ENCODE measurements around the gene TMEM63A.
"Not testable (repeated sequence)": the region's sequence is repeated elsewhere in the genome, so short reads cannot be mapped to it uniquely, and the experiment has no call there.

The TMEM63A gene

DNA sequence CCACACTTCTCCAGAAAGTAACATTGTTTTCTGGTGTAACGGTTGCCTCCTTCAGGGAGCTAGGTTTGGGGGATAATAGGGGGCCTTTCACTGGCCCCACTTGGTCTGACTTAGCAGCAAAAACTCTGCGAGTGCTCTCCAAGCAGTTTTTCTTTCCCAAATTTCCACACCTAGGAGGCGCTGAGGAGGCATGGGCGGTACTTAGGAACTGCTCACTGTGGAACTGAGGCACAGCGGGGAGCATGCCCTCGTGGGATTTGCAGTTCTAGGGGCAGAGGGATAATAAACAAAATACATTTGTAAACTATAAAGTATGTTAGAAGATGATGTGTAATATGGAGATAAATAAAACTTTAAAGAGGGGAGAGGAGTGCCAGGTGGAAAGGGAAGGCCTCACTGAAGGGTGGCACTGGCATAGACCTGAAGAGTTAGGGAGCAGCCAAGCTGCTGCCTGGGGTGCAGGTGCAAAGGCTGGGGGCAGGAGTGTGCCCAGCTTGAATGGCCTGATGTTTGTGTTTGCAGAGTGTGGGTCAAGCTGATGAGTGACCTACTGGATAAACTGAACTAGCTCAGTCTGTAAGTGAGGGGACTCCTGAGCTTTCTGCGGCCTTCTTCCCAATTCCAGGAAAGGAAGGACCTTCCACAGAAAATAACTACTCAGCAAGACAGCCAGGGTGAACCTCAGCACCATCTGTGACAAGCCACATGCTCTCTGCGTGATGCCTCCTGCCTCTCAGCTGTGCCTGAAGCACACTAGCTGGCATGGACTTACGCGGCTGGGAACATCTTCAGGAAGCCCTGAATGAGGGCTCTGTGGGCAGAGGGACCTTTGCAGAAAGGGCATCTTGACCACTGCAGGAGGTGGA lies 70.3 kb downstream of the TMEM63A start:
- H3K4me3 ChIP-seq (ENCODE audit: low read length): peak overlapping the region; percentile 93
- no peaks in the 10 kb centered on the region for H3K27me3 ChIP-seq (replicated peaks; ENCODE audit: control insufficient read depth, insufficient read depth, low read length)
- H3K36me3 ChIP-seq (ENCODE audit: control insufficient read depth, insufficient read depth, low read length, severe bottlenecking): peaks cover 9% of the 10 kb centered on the region
- no peaks in the 10 kb centered on the region for H3K9me3 ChIP-seq (ENCODE audit: control insufficient read depth, low read length)
- H3K9ac ChIP-seq (ENCODE audit: low read length): peak overlapping the region; percentile 92
- H3K4me1 ChIP-seq (ENCODE audit: control insufficient read depth, insufficient read depth, low read length): peaks cover 58% of the 10 kb centered on the region
- peak; percentile 20 for DNase-seq (ENCODE audit: low read depth)

DNA sequence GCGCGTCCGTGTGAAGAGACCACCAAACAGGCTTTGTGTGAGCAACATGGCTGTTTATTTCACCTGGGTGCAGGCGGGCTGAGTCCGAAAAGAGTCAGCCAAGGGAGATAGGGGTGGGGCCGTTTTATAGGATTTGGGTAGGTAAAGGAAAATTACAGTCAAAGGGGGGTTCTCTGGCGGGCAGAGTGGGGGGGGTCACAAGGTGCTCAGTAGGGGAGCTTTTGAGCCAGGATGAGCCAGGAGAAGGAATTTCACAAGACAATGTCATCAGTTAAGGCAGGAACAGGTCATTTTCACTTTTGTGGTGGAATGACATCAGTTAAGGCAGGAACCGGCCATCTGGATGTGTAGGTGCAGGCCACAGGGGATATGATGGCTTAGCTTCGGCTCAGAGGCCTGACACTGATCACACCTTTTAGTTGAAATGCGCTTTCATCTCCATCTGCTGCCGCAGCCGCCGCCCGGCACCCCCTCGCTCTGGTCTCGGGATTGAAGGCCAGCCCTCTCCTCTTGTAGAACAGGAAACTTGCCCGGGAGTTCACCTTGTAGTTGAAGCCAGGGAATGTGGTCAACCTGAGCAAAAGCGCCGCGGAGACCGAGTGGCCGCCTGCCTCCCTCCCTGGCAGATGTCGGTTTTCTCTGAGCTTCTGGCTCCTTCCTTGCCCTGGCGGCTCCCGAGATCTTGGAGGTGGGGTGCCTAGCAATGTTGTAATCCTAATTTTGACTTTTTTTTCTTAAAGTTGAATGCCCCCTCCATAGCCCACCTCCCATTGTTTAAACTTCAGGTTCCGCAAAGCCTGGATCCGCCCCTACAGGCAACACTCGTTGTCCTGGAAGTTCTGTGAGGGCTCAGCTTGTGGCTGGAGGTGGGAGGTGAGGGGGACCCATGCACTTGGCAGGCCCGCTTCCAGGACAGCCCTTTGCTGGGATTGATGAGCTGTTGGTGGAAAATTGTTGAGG lies 71.3 kb downstream of the TMEM63A start:
- not testable (repeated sequence) for H3K9me3 ChIP-seq (ENCODE audit: control insufficient read depth, low read length); H3K27me3 ChIP-seq (replicated peaks; ENCODE audit: control insufficient read depth, insufficient read depth, low read length); H3K36me3 ChIP-seq (ENCODE audit: control insufficient read depth, insufficient read depth, low read length, severe bottlenecking)
- Histone ChIP-seq H3K9ac (ENCODE audit: low read length) (peak overlapping the region; percentile 92), H3K4me1 (ENCODE audit: control insufficient read depth, insufficient read depth, low read length) (peaks cover 48% of the 10 kb centered on the region), H3K4me3 (ENCODE audit: low read length) (peak overlapping the region; percentile 93)
- peak; percentile 24 for DNase-seq (ENCODE audit: low read depth)

DNA sequence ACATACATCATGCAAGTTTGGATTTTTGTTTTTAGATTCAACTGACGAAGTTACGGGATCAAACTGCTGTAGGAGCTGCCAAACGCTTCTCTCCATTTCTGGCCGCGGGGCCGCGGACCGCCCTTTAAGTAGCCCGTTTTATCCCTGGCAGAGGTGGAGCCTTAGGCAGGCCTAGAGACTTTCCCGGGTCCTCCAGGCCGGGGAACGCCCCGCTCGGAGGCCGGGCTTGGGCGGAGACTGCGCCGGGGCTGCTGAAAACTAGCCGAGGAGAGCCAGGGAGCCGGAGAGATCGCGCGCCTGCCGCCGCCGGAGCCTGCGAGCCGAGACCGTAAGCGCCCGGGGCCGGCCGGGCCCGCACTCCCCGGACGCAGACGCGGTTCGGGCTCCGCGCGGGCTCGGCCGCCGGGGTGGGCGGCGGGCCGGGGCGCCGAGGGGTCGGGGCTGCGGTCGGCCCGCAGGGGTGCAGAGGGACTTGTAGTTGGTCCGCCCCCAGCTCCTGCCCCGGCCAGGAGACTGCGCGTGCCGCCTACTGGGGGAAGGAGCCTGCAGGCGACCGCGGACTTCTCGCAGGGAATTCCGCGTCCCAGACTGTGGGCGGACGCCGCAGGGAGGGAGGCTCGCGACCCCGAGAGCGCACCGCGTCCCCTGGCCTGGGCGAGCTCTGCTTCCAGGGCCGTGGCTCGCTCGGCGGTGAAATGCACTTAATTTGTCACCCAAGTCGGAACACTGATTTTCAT lies 72.2 kb downstream of the TMEM63A start, which contains the start of gene EPHX1:
Gene EPHX1 (plus strand): TSS at position 283 of the 737 bp plus-strand sequence. CDS start 18,606 bp downstream, outside the sequence.
- Histone ChIP-seq H3K4me3 (ENCODE audit: low read length) (peak within 1 kb of the TSS; percentile 93), H3K9ac (ENCODE audit: low read length) (peak within 1 kb of the TSS; percentile 92), H3K27me3 (replicated peaks; ENCODE audit: control insufficient read depth, insufficient read depth, low read length) (no peaks in the 10 kb centered on the region), H3K36me3 (ENCODE audit: control insufficient read depth, insufficient read depth, low read length, severe bottlenecking) (peaks cover 5% of the 10 kb centered on the region), H3K4me1 (ENCODE audit: control insufficient read depth, insufficient read depth, low read length) (peaks cover 41% of the 10 kb centered on the region), H3K9me3 (ENCODE audit: control insufficient read depth, low read length) (no peaks in the 10 kb centered on the region)
- peak; percentile 95 for DNase-seq (ENCODE audit: low read depth)

DNA sequence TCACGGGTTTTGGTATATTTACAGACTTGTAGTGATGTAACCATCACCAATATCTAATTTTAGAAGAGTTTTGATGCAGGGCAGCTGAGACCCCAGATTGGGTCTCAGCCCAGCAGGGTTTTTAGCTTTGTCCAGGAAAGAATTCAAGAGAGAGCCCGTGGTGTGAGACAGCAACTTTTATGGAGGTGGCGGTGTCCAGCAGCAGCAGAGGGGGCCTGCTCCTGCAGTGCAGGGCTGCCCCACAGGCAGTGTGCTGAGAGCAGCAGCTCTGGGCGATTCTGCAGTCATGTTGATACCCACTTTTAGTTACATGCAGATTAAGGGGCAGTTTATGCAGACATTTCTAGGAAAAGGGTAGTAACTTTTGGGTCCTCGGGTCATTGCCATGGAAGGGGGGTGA lies 74.0 kb downstream of the TMEM63A start:
- Histone ChIP-seq H3K4me3 (ENCODE audit: low read length) (no peak overlapping the region), H3K4me1 (ENCODE audit: control insufficient read depth, insufficient read depth, low read length) (peaks cover 24% of the 10 kb centered on the region), H3K27me3 (replicated peaks; ENCODE audit: control insufficient read depth, insufficient read depth, low read length) (no peaks in the 10 kb centered on the region), H3K36me3 (ENCODE audit: control insufficient read depth, insufficient read depth, low read length, severe bottlenecking) (peaks cover 5% of the 10 kb centered on the region), H3K9ac (ENCODE audit: low read length) (no peak overlapping the region), H3K9me3 (ENCODE audit: control insufficient read depth, low read length) (no peaks in the 10 kb centered on the region)
- DNase-seq (ENCODE audit: low read depth): no peak

DNA sequence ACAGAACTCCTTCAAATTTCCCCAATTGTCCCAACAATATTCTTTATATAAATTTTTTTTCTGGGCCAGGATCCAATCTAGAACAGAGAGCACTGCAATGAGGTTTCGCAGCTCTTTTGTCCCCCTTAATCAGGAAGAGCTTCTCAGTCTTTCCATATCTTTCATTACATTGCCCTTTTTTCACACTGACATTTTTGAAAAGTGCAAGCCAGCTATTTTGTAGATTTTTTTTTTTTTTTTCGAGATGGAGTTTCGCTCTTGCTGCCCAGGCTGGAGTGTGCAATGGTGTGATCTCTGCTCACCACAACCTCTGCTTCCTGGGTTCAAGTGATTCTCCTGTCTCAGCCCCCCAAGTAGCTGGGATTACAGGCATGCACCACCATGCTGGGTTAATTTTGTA lies 75.4 kb downstream of the TMEM63A start:
- not testable (repeated sequence) for H3K4me1 ChIP-seq (ENCODE audit: control insufficient read depth, insufficient read depth, low read length); H3K27me3 ChIP-seq (replicated peaks; ENCODE audit: control insufficient read depth, insufficient read depth, low read length)

DNA sequence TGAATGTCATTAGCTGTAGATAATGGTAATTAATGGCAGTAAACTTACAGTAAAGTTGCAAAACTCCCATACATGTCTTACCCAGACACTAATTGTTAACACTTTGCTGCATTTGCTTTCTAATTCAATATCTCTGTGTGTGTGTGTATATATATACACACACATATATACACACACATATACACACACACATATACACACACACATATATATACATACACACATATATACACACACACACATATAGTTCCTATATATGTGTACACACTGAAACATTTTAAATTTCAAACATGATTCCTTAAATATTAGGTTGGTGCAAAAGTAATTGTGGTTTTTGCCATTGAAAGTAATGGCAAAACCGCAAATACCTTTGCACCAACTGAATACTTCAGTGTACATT lies 75.9 kb downstream of the TMEM63A start:
- no peaks in the 10 kb centered on the region for H3K27me3 ChIP-seq (replicated peaks; ENCODE audit: control insufficient read depth, insufficient read depth, low read length)
- peaks cover 5% of the 10 kb centered on the region for H3K4me1 ChIP-seq (ENCODE audit: control insufficient read depth, insufficient read depth, low read length)
- no peaks in the 10 kb centered on the region for H3K36me3 ChIP-seq (ENCODE audit: control insufficient read depth, insufficient read depth, low read length, severe bottlenecking)
- H3K9me3 ChIP-seq (ENCODE audit: control insufficient read depth, low read length): no peaks in the 10 kb centered on the region
- no peak for DNase-seq (ENCODE audit: low read depth)
- no peak overlapping the region for H3K9ac ChIP-seq (ENCODE audit: low read length)
- no peak overlapping the region for H3K4me3 ChIP-seq (ENCODE audit: low read length)

More for the DNA sequence above, 75.4 kb downstream of the TMEM63A start:
- not testable (repeated sequence) for DNase-seq (ENCODE audit: low read depth); H3K36me3 ChIP-seq (ENCODE audit: control insufficient read depth, insufficient read depth, low read length, severe bottlenecking); H3K4me3 ChIP-seq (ENCODE audit: low read length); H3K9ac ChIP-seq (ENCODE audit: low read length); H3K9me3 ChIP-seq (ENCODE audit: control insufficient read depth, low read length)

DNA sequence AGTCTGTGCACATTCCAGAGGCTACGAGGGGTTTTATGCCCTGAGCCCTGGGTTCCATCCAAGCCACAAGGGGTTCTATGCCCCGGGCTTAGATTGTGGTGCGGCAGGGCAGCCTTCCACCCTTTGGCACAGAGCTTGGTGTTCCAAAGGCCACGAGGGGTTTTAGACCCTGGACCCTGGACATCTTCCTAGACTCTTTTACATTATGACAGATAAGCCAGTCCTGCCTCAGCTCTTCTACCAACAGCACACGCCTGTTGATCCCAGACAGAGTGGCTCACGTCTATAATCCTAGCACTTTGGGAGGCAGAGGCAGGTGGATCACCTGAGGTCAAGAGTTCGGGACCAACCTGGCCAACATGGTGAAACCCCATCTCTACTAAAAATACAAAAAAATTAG lies 81.0 kb downstream of the TMEM63A start:
- H3K36me3 ChIP-seq (ENCODE audit: control insufficient read depth, insufficient read depth, low read length, severe bottlenecking); H3K9me3 ChIP-seq (ENCODE audit: control insufficient read depth, low read length); H3K9ac ChIP-seq (ENCODE audit: low read length); H3K4me1 ChIP-seq (ENCODE audit: control insufficient read depth, insufficient read depth, low read length); H3K27me3 ChIP-seq (replicated peaks; ENCODE audit: control insufficient read depth, insufficient read depth, low read length); DNase-seq (ENCODE audit: low read depth); H3K4me3 ChIP-seq (ENCODE audit: low read length): not testable (repeated sequence)

DNA sequence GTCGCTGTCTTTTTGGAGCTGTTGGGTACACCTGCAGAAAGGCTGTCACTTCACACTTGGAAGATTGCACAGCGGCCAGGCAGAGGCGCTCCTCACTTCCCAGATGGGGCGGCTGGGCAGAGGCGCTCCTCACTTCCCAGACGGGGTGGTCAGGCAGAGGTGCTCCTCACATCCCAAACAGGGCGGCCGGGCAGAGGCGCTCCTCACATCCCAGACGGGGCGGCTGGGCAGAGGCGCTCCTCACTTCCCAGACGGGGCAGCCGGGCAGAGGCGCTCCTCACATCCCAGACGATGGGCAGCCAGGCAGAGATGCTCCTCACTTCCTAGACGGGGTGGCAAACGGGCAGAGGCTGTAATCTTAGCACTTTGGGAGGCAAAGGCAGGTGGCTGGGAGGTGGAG lies 86.1 kb downstream of the TMEM63A start:
- not testable (repeated sequence) for H3K4me3 ChIP-seq (ENCODE audit: low read length); H3K36me3 ChIP-seq (ENCODE audit: control insufficient read depth, insufficient read depth, low read length, severe bottlenecking); H3K9me3 ChIP-seq (ENCODE audit: control insufficient read depth, low read length); DNase-seq (ENCODE audit: low read depth); H3K27me3 ChIP-seq (replicated peaks; ENCODE audit: control insufficient read depth, insufficient read depth, low read length); H3K9ac ChIP-seq (ENCODE audit: low read length); H3K4me1 ChIP-seq (ENCODE audit: control insufficient read depth, insufficient read depth, low read length)
